Measurements from ENCODE around the gene ANKRD31. TPM values are rescaled to one million over a fixed set of nuclear protein-coding genes. Genes with fewer than 3 reads are reported as not detected.
A peak's percentile ranks its signal among the peaks of the same experiment; 100 is the strongest.
"Not testable (repeated sequence)": the region's sequence is repeated elsewhere in the genome, so short reads cannot be mapped to it uniquely, and the experiment has no call there.

Gene ANKRD31
- total RNA-seq, 6 experiments from 2014 or later: 0.02 to 0.08 (median 0.05) TPM; not detected in 1

GRCh38 chr5:75108931-75109596, 127.6 kb downstream of the ANKRD31 start:
- Mint-ChIP-seq H3K4me3 (no peak overlapping the region), H3K4me1 (ENCODE audit: low read depth) (peaks cover 12% of the 10 kb centered on the region), H3K27ac (no peak overlapping the region), H3K9me3 (no peaks in the 10 kb centered on the region), H3K36me3 (ENCODE audit: low read depth) (no peaks in the 10 kb centered on the region), H3K27me3 (ENCODE audit: insufficient read depth) (peaks cover 7% of the 10 kb centered on the region)
- no peak for DNase-seq
- no peak for TF ChIP-seq CTCF (IDR thresholded peaks at IDR 0.05)

- H3K4me1 Mint-ChIP-seq (ENCODE audit: low read depth): peaks cover 12% of the 10 kb centered on the region
- H3K27ac Mint-ChIP-seq: no peak overlapping the region
- H3K9me3 Mint-ChIP-seq: no peaks in the 10 kb centered on the region
- H3K4me3 Mint-ChIP-seq: no peak overlapping the region
- H3K27me3 Mint-ChIP-seq (ENCODE audit: insufficient read depth): peaks cover 7% of the 10 kb centered on the region
- TF ChIP-seq CTCF (IDR thresholded peaks at IDR 0.05): no peak
- H3K36me3 Mint-ChIP-seq (ENCODE audit: low read depth): no peaks in the 10 kb centered on the region
- no peak for DNase-seq
Observed at GRCh38 chr5:75108515-75108914, 128.2 kb downstream of the ANKRD31 start.

DNA sequence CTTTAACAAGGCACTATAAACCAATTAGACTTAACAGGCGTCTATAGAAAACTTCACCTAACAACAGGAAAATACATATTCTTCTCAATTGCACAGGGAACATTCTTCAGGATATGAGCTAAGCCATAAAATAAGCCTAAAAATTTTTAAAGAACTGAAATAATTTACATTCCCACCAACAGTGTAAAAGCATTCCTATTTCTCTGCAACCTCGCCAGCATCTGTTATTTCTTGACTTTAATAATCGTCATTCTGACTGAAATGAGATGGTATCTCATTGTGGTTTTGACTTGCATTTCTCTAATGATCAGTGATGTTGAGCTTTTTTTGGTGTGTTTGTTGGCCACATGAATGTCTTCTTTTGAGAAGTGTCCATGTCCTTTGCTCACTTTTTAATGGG, 140.7 kb downstream of the ANKRD31 start:
- H3K9me3 Mint-ChIP-seq; H3K27ac Mint-ChIP-seq; H3K36me3 Mint-ChIP-seq (ENCODE audit: low read depth); H3K27me3 Mint-ChIP-seq (ENCODE audit: insufficient read depth); H3K4me1 Mint-ChIP-seq (ENCODE audit: low read depth); H3K4me3 Mint-ChIP-seq: not testable (repeated sequence)
- peak; percentile 35 for DNase-seq

- no peak overlapping the region for H3K27ac Mint-ChIP-seq
- no peak for TF ChIP-seq CTCF (IDR thresholded peaks at IDR 0.05)
- H3K36me3 Mint-ChIP-seq (ENCODE audit: low read depth): no peaks in the 10 kb centered on the region
- peak; percentile 17 for DNase-seq
- no peak overlapping the region for H3K4me3 Mint-ChIP-seq
- peaks cover 10% of the 10 kb centered on the region; the same call in 1 of the 2 replicates for H3K4me1 Mint-ChIP-seq (ENCODE audit: low read depth)
- H3K9me3 Mint-ChIP-seq: no peaks in the 10 kb centered on the region
- H3K27me3 Mint-ChIP-seq (ENCODE audit: insufficient read depth): peaks cover 4% of the 10 kb centered on the region
Observed at GRCh38 chr5:75091597-75091996, 145.1 kb downstream of the ANKRD31 start.

GRCh38 chr5:75089662-75090061, 147.0 kb downstream of the ANKRD31 start:
- no peaks in the 10 kb centered on the region for H3K36me3 Mint-ChIP-seq (ENCODE audit: low read depth)
- H3K27me3 Mint-ChIP-seq (ENCODE audit: insufficient read depth): peaks cover 4% of the 10 kb centered on the region
- H3K4me1 Mint-ChIP-seq (ENCODE audit: low read depth): no peaks in the 10 kb centered on the region
- DNase-seq: no peak
- no peak overlapping the region for H3K27ac Mint-ChIP-seq
- no peaks in the 10 kb centered on the region for H3K9me3 Mint-ChIP-seq
- TF ChIP-seq CTCF (IDR thresholded peaks at IDR 0.05): no peak
- no peak overlapping the region for H3K4me3 Mint-ChIP-seq

- no peak for TF ChIP-seq CTCF (IDR thresholded peaks at IDR 0.05)
- Mint-ChIP-seq H3K36me3 (ENCODE audit: low read depth) (no peaks in the 10 kb centered on the region), H3K9me3 (no peaks in the 10 kb centered on the region), H3K27me3 (ENCODE audit: insufficient read depth) (peaks cover 4% of the 10 kb centered on the region), H3K27ac (no peak overlapping the region), H3K4me3 (no peak overlapping the region), H3K4me1 (ENCODE audit: low read depth) (no peaks in the 10 kb centered on the region)
- DNase-seq: no peak
Observed at GRCh38 chr5:75089137-75089536, 147.5 kb downstream of the ANKRD31 start.

All from HFFc6 (cell line).